GM19455 (cell line): Measurements from ENCODE around the gene MPST.

Source experiments
- ATAC-seq: cut with Tn5 transposase; IDR thresholded peaks from one replicate; pipeline ENCODE4 v1.9.1; 2021; ENCODE audit not compliant: unreplicated experiment

Gene MPST

DNA sequence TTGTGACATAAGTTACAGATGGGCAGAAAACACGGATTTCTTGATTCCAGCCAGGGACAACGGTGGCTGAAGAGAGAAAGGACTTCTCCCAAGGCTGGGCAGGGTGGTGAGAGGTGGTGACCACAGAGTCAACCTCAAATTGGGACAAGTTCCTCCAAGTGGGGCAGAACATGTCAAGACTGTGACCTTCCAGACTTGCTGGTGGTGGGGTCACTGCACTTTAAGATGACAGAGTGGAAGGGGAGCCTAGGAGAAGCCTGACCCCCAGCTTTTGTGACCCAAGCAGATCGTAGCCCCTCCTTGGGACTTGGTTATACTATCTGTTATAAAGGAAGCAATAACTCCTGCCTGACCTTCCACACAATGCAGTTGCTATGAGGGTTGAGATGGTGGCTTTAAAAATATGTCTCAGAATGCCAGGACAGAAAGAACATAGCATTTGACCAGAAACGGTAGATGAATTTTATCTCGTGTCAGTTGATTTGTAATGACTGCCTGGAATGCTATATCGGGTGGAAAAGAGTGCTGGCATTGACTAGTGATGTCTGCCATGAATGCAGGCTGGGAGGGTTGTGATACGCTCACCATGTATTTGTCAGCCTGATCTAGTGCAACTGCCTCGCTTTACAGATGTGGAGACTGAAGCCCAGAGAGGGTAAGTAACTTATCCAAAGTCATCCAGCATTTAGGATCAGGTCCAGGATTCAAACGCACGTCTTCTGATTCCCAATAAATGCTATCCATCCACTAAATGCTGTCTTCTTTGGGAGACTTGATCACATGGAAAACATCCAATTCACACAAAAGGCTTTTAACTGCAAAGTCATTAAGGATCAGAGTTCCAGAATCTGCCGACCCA, 18.6 kb upstream of the MPST start:
- ATAC-seq = no peak

GRCh38 chr22:37001826-37002225, 17.7 kb upstream of the MPST start:
- no peak for ATAC-seq

- ATAC-seq = no peak
These were observed 16.9 kb upstream of the MPST start for GRCh38 chr22:37002633-37003032.

DNA sequence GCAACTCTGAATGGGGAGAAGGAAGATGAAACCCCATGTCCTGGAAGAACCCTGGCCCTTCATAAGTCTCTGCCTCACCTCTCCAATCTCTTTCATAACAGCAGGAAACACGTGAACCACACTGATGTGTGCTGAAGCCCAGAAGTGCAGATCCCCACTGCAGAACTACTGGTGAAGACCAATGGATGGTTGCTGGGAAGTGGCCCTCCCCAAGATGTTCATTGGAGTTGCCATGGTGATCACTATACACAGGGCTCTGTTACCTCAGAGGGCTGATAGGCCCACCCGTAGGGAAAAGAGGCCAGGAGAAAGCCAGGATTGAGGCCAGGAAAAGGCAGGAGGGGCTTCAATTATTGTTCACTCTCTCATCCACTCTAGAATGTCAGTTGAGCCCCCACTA, 11.9 kb upstream of the MPST start:
- no peak for ATAC-seq

DNA sequence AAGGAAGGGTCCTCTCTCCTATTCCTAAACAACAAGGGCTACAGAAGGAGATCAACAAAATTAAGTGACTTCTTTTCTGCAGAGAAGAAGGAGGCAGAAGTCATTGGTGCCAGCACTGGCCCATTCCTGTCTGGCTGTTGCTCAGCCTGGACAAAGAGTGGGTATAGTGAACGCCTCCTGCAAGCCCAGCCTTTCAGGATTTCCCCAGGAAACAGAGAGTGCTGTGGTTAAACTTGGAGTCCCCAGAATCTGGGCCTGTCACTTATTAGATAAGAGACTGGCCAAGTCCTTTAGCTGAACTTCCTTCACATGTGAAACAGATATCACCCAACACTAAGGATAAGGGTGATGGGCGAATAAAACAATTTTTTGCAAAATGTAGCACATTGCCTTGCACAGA, 11.2 kb upstream of the MPST start:
- no peak for ATAC-seq

DNA sequence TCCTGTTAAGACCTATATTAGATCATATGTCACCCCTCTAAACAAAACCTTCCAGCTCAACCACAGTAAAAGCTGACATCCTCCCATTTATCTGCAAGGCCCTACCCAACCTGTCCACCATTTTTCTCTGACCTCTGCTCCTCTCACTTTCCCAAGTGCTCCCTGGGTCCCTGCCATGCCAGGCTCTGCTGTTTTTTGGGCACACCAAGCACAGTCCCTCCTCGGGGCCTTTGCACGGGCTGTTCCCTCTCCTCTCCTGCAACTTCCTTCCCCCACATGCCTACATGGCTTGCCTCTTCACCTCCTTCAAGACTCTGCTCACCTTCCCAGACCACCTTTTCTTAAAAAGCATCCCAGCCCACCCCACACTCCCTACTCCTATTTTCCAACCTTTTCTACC, 10.1 kb upstream of the MPST start:
- no peak for ATAC-seq

GRCh38 chr22:37010174-37010573, 9.4 kb upstream of the MPST start:
- ATAC-seq = no peak

DNA sequence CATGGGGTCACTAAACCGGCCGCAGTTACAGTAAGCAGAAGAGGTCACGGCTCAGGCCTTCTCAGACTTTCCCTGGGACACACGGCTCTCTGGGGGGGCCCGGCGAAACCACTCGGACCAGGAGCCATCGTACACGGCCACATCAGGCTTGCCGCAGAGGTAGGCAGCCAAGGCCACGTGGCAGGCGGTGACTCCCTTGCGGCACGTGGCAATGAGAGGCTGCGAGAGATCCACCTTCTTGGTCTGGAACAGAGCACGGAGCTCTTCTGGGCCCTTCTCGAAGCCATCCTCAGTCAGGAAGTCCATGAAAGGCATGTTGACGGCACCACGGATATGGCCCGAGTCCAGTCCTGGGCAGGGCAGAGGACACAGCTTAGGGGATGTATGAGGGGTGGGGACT, 8.6 kb upstream of the MPST start:
- ATAC-seq = no peak

GRCh38 chr22:37011472-37011871, 8.1 kb upstream of the MPST start:
- ATAC-seq = no peak

DNA sequence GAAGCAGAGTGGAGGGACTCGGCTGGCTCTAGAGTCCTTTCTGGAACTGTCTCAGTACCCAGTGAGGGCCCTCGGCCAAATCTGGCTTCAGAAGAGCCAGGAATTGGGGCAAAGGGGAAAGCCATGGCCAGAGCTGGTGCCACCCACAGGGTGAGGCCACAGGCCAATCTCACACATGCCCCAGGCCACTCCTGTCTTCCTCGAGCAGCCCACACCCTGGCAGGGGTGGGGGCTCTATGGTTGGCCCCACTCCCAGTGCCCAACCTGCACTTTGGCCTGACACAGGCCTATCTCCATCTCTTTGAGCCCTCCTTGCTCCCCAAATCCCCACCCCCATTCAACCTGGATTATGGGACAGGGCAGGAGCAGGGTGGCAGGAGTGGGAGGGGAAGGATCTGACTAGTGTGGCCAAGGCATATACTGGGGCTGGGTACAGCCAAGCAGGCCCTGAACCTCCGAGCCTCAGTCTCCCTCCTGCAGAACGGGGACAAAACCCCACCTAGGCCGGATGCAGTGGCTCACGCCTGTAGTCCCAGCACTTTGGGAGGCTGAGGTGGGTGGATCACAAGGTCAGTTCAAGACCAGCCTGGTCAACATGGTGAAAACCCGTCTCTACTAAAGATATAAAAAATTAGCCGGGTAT, 7.2 kb upstream of the MPST start:
- no peak for ATAC-seq

DNA sequence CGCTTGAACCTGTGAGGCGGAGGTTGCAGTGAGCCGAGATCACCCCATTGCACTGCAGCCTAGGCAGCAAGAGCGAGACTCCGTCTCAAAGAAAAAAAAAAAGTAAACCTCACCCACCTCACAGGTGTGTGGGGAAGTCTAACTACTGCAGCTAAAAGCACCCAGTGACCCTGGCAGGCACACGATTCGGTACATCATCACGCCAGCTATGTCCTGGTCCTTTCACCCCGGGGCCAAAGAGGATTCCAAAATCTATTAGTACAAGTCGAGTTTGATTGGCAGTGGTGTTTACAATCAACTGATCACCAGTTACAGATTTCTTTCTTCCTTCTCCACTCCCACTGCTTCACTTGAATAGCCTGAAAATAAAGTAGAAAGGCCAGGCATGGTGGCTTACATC, 6.6 kb upstream of the MPST start:
- no peak for ATAC-seq

GRCh38 chr22:37014415-37014806, 5.1 kb upstream of the MPST start:
- ATAC-seq = no peak

- no peak for ATAC-seq
These were observed 4.5 kb upstream of the MPST start for GRCh38 chr22:37014835-37015586.

GRCh38 chr22:37015587-37015878, 4.0 kb upstream of the MPST start:
- no peak for ATAC-seq

DNA sequence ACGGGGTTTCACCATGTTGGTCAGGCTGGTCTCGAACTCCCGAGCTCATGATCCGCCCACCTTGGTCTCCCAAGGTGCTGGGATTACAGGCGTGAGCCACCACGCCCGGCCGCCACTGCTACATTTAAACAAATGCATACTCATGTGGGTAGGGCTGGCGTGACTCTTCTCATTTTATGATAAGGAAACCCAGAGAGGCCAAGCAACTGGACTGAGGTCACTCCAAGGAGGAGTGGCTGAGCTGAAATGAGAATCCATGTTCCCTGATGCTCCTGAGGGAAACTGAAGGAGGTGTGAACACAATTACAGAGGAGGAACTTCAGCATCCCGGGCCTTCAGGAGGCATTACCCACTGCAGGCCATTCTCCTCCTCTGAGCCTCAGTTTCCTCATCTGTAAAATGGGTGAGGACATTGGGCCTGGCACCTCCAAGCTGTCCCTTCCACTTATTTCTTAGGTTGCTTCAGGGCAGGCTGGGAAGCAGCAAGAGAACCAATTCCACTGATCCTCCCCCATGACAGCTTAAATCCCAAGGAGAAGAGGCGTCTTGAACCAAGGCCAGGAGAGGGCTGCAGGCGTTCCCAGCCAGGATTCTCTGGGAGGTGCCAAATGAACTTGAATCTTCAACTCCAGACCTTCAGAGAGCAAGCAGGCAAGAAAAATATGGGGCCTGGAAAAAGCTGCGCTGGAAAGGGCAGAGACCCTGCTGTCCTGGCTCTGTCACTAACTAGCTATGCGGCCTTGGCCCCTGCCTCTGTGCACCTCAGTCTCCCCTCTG, 3.2 kb upstream of the MPST start:
- no peak for ATAC-seq

GRCh38 chr22:37017356-37017755, 2.2 kb upstream of the MPST start:
- ATAC-seq = no peak

- no peak for ATAC-seq
These were observed 1.3 kb upstream of the MPST start for GRCh38 chr22:37018086-37018814.

DNA sequence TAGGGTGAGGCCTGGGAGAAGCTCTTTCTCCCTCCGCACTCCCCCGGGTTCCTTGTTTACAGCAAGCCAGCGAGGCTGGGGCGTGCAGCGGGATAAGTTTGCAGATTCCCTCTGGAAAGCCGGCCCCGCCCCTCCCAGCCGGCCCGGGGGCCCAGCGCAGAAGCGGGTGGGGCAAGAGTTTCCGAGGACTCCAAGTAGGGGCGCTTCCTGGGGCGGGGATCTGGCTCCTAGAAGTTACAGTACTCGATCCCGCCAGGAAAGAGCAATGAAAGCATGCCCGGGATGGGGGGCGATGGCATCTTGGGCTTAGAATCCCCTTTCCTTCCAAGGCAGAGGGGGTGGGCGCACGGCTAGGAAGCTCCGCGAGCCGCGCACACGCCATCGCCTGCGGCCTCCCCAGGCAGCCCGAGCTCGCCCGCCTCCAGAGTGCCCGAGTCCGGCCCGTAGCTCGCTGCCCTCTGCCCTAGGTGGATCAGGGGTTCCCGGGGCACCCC, 680 bp upstream of the MPST start:
- peak; percentile 32 for ATAC-seq

GRCh38 chr22:37020192-37020479, 594 bp downstream of the MPST start:
- ATAC-seq = no peak

DNA sequence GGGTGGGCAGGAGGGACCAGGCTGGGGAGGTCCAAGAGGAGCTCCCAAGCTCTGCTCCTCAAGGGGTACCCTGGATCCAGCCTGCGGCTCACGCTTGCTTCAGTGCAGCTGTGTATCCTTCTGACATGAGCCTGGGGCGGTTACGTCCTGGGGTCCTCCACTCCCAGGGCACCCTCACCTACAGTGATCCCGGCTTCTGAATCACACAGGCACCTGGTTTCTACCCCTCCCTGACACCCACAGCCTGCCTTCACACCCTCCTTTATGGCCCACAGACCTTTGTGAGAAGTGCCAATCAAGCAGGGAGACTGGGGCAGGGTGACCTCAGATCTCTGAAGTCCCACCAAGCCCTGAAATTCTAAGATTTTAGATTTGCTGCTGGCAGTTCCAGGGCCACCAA, 1.5 kb downstream of the MPST start:
- no peak for ATAC-seq
